Keratinocyte (primary cell): ENCODE data around the gene RNASE8.

Source experiments
- EZH2 ChIP-seq: IDR thresholded peaks from one replicate; pipeline ENCODE4 v1.6.1; 2012; ENCODE audit warnings: inconsistent platforms, mild to moderate bottlenecking, low read length, moderate library complexity
- TF ChIP-seq, protein P1 (sequence below), 3 experiments: IDR thresholded peaks in 1 of 3; conservative IDR thresholded peaks in 1 of 3; optimal IDR thresholded peaks in 1 of 3; 2 replicates in 2 of 3; 3 replicates in 1 of 3; pipeline versions ENCODE3 to v1.5.1; 2011; ENCODE audit warnings: low read length in 3 of 3, mild to moderate bottlenecking in 3 of 3, moderate library complexity in 2 of 3, control low read depth in 1 of 3, inconsistent platforms in 1 of 3; ENCODE audit not compliant: insufficient read depth in 2 of 3; ENCODE audit errors: extremely low read depth in 1 of 3

DNA sequence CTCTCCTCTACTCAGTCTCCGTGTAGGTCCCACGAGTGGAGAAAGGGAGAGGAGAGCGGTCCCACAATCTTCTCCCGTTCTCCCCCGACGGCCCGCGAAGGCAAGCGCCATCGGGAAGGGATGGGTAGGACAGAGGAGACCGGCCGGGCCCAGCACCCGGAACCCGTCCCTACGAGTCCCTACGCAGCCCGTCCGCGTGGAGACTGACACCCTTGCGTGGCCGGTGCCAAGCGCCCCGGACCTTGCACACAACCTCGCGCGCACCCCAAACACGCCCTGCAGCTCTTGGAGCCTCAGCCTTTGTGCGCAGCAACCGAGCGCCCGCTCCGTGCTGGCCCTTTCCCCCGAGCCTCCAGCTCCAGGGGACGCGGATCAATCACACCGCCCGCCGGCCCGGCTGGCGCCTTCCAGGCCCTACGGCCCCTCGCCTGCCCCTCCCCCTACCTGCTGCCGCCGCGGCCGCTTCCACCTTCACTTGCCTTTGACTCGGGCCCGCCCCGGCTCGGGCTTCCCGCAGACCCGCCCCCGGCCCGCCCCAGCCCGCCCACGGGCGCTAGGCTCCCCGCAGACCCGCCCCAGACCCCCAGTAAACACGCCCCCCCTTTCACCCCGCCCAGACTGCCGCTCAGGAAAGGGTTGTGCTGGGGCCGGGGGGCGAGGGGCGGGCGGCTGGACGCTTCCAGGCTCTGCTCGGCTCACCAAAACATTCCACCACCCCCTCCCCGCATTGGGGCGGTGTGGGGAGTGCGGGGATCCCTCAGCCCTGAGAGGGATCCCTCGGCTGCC is 32.8 kb upstream of the RNASE8 start, which contains the start of gene NDRG2:
- TF ChIP-seq, protein P1, sequence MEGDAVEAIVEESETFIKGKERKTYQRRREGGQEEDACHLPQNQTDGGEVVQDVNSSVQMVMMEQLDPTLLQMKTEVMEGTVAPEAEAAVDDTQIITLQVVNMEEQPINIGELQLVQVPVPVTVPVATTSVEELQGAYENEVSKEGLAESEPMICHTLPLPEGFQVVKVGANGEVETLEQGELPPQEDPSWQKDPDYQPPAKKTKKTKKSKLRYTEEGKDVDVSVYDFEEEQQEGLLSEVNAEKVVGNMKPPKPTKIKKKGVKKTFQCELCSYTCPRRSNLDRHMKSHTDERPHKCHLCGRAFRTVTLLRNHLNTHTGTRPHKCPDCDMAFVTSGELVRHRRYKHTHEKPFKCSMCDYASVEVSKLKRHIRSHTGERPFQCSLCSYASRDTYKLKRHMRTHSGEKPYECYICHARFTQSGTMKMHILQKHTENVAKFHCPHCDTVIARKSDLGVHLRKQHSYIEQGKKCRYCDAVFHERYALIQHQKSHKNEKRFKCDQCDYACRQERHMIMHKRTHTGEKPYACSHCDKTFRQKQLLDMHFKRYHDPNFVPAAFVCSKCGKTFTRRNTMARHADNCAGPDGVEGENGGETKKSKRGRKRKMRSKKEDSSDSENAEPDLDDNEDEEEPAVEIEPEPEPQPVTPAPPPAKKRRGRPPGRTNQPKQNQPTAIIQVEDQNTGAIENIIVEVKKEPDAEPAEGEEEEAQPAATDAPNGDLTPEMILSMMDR (optimal IDR thresholded peaks at IDR 0.05 in 1 of 3, IDR thresholded peaks at IDR 0.05 in 1 of 3, conservative IDR thresholded peaks at IDR 0.05 in 1 of 3; ENCODE audit: extremely low read depth in 1 of 3, insufficient read depth in 2 of 3, low read length in 3 of 3): no peak
- no peak for TF ChIP-seq EZH2
